Activated naive CD4-positive, alpha-beta T cell treated with anti-CD3 and anti-CD28 coated beads, Interleukin-2, amount 10 ng/mL, durations not matched to agents 7 days and 5 days (primary cell): ENCODE data around the gene SLX4.

Experiments
- CTCF ChIA-PET: fragments of 350-600 bp; sonication (Branson Sonifier 250); formaldehyde crosslinking; loops from one replicate; lab custom pipeline; 2021; ENCODE audit warnings: antibody characterized with exemption; lab: Charles Lee
- DNase-seq: peaks from one replicate; pipeline ENCODE4 v3.0.0-alpha.2; 2020
- H3K27ac Mint-ChIP-seq: one replicate; pipeline ENCODE4 v1.8.0; 2021; ENCODE audit warnings: mild to moderate bottlenecking, moderate library complexity, mixed read lengths
- H3K27me3 Mint-ChIP-seq: one replicate; pipeline ENCODE4 v1.8.0; 2021; ENCODE audit warnings: mild to moderate bottlenecking, mixed read lengths
- H3K36me3 Mint-ChIP-seq: one replicate; pipeline ENCODE4 v1.8.0; 2021; ENCODE audit warnings: mixed read lengths
- H3K4me1 Mint-ChIP-seq: one replicate; pipeline ENCODE4 v1.8.0; 2021; ENCODE audit warnings: mixed read lengths
- H3K4me3 Mint-ChIP-seq: one replicate; pipeline ENCODE4 v1.8.0; 2021; ENCODE audit warnings: mild to moderate bottlenecking, moderate library complexity, mixed read lengths
- H3K9me3 Mint-ChIP-seq: one replicate; pipeline ENCODE4 v1.8.0; 2021; ENCODE audit warnings: mixed read lengths

The SLX4 gene

DNA sequence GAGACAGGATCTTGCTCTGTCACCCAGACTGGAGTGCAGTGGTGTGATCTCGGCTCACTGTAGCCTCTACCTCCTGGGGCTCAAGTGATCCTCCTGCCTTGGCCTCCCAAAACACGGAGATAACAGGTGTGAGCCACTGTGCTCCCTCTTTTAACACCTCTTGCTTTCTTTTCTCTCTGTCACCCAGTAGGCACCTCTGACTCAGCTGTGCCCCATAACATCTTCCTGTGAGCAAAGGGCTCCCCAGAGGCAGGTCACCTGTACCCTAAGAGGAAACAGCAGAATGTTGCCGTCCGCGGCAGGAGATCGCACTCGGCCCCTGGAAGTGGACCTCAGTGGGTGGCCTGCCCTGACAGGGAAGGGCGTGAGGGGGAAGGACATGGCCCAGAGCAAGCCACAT lies 33.3 kb downstream of the SLX4 start:
- CTCF ChIA-PET: interaction anchor here (0.5 kb wide), 1 partner anchor 689 kb away, joined by 3 read pairs; no protein-coding TSS in a partner anchor
- Mint-ChIP-seq H3K27ac (peak overlapping the region; percentile 99), H3K4me1 (peaks cover 65% of the 10 kb centered on the region), H3K9me3 (no peaks in the 10 kb centered on the region), H3K4me3 (peak overlapping the region; percentile 96), H3K36me3 (peaks cover 37% of the 10 kb centered on the region), H3K27me3 (no peaks in the 10 kb centered on the region)
- peak; percentile 62 for DNase-seq

DNA sequence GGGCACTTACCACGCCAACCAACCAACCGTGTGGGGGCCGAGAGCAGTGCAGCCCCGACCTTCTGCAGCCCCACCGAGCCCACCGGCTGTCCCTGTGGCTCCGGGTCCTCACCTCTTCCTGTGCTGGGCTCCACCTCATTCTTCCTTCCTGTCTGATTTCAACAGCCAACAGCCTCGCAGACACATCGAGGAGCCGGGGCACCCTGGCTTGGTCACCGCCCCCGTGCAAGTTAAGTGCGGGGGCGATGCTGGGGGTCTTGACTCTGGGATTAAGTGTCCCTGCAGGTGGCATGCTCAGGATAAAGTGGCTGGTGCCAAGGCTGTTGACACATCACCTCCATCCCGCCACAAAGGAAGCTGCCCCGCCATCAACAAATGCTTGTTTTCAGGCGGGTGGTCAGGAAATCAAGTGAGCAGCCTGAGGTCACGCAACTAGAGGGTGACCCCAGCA lies 34.1 kb downstream of the SLX4 start, which contains the start of gene NLRC3:
NLRC3 (minus strand) TSS at position 102 of the 451 bp plus-strand sequence. CDS start 12,367 bp downstream, outside the sequence.
- Mint-ChIP-seq H3K4me1 (peaks cover 71% of the 10 kb centered on the region), H3K27me3 (no peaks in the 10 kb centered on the region), H3K4me3 (peak within 1 kb of the TSS; percentile 96), H3K27ac (peak within 1 kb of the TSS; percentile 99), H3K36me3 (peaks cover 38% of the 10 kb centered on the region), H3K9me3 (no peaks in the 10 kb centered on the region)
- CTCF ChIA-PET: interaction anchor here (0.5 kb wide), 1 partner anchor 690 kb away, joined by 3 read pairs; no protein-coding TSS in a partner anchor
- peak; percentile 74 for DNase-seq

DNA sequence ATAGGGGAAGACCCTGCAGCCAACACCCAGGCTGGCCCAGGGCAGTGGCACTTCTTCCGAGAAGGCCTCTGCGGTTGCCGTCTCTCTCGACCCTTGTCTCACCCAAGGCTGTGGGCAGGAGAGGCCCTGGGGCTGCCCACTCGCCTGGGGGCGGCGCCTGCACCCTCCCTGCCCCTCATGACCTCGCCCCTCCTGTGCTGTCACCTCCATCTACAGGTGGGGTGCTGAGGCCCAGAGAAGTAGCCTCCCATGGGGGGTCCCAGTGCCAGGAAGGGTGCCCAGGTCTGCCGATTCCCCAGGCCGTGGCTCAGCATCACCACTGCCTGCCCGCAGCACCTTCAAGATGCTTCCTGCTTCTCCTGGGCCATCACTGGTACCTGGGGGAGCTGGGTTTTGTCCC lies 35.2 kb downstream of the SLX4 start:
- Mint-ChIP-seq H3K4me1 (peaks cover 76% of the 10 kb centered on the region), H3K27me3 (no peaks in the 10 kb centered on the region), H3K36me3 (peaks cover 43% of the 10 kb centered on the region), H3K27ac (peak overlapping the region; percentile 99), H3K9me3 (peaks cover 4% of the 10 kb centered on the region), H3K4me3 (peak overlapping the region; percentile 96)
- peak; percentile 53 for DNase-seq
- CTCF ChIA-PET: interaction anchor here (0.9 to 1.8 kb wide), 2 partner anchors 30 to 50 kb away, joined by 3 to 4 read pairs; no protein-coding TSS in a partner anchor

DNA sequence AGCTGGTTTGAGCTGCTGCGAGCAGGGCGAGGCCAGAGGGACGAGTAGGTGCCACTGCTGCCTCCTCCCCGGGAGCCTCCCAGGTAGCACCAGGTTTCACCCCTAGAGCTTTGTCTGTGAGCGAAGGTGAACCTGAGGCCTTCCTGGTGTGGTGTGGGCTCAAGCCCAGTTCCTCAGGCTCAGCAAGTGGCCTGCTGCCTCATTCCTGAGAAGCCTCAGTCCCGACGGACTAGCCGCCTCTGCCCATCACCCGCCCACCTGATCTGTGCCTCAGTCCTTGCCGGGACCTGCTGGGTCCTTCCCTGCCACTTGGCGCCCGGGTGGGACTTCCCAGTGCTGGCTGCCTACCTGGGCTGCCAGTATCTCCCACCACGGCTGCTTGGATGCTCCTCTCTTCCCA lies 35.9 kb downstream of the SLX4 start:
- peaks cover 46% of the 10 kb centered on the region for H3K36me3 Mint-ChIP-seq
- peaks cover 71% of the 10 kb centered on the region for H3K4me1 Mint-ChIP-seq
- H3K4me3 Mint-ChIP-seq: peak overlapping the region; percentile 96
- CTCF ChIA-PET: interaction anchor here (0.9 to 1.8 kb wide), 2 partner anchors 29 to 49 kb away, joined by 3 to 4 read pairs; no protein-coding TSS in a partner anchor
- no peaks in the 10 kb centered on the region for H3K27me3 Mint-ChIP-seq
- no peak for DNase-seq
- H3K9me3 Mint-ChIP-seq: peaks cover 9% of the 10 kb centered on the region
- peak overlapping the region; percentile 99 for H3K27ac Mint-ChIP-seq

DNA sequence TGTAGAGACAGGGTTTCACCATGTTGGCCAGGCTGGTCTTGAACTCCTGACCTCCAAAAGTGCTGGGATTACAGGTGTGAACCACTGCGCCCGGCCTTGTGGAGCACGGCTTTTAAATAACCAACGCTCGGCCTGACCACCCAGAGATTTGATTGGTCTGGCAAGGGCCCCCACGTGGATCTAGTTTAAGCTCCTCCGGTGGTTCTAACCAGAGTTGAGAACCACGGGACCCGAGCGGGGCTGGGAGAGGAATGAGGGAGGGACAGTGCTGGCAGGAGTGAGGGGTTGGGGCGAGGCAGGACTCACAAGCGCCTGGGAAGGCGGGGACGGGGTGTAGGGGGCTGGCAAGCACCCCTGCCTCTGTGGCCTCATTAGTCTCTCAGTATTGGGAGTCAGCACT lies 37.2 kb downstream of the SLX4 start:
- DNase-seq: no peak
- CTCF ChIA-PET: no interaction called here
- Mint-ChIP-seq H3K27me3 (no peaks in the 10 kb centered on the region), H3K36me3 (peaks cover 58% of the 10 kb centered on the region), H3K4me1 (peaks cover 64% of the 10 kb centered on the region), H3K9me3 (peaks cover 12% of the 10 kb centered on the region), H3K4me3 (peak overlapping the region; percentile 96), H3K27ac (peak overlapping the region; percentile 24)

DNA sequence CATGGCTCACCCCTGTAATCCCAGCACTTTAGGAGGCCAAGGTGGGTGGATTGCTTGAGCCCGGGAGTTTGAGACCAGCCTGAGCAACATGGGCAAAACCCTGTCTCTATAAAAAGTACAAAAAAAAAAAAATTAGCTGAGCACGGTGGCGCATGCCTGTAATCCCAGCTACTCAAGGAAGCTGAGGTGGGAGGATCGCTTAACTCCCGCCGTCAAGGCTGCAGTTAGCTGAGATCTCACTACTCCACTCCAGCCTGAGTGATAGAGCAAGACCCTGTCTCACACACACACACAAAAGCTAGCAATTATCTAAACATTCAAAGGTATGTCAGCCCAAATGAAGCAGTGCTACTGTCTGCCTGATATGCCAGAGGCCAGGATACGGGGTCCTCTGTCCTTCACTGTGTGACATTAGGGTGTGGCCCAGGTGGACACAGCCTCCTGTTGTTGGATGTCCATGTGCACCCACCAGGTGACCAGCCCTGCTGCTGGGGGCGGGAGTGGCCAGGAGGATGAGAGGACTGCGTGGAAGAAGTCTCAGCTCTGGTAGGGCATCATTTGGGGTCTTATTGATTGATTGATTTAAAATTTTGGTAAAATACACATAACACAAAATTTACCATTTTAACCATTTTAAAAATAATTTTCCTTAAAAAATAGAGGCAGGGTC lies 38.1 kb downstream of the SLX4 start:
- Mint-ChIP-seq H3K4me3 (peak overlapping the region; percentile 49), H3K27ac (peak overlapping the region; percentile 72), H3K9me3 (peaks cover 12% of the 10 kb centered on the region), H3K4me1 (peaks cover 56% of the 10 kb centered on the region), H3K36me3 (peaks cover 61% of the 10 kb centered on the region), H3K27me3 (no peaks in the 10 kb centered on the region)
- no peak for DNase-seq
- CTCF ChIA-PET: interaction anchor here (0.7 kb wide), 1 partner anchor 252 kb away, joined by 3 read pairs; no protein-coding TSS in a partner anchor

DNA sequence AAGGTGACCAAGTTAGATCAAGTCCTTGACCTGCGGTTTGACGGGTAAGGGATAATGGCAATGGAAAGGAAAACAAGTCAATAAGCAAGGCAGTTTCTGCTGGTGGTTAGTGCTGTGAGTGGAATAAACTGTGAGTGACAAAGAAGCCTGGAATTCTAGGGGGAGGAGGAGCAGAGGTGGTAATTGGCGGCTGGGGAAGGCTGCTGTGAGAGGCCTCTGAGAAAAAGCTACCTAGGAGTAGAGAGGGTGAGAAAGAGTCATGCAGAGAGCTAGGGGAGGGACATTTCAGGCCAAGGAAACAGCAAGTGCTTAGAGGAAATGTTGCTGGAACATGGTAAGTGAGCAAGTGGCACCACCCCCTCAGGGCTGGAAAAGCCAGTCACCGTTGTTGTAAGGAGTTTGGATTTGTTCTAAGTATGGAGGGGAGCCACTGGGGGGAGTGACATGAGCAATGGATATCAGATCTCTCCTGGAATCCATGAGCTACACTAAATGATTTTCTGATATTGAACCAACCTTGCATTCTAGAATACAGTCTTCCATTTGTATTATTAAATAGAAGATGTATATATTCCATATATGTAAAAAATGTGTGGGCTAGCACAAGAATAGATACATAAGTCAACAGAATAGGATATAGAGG lies 40.9 kb downstream of the SLX4 start:
- peaks cover 12% of the 10 kb centered on the region for H3K9me3 Mint-ChIP-seq
- peaks cover 59% of the 10 kb centered on the region for H3K36me3 Mint-ChIP-seq
- CTCF ChIA-PET: no interaction called here
- no peak overlapping the region for H3K27ac Mint-ChIP-seq
- no peak overlapping the region for H3K4me3 Mint-ChIP-seq
- no peak for DNase-seq
- H3K4me1 Mint-ChIP-seq: peaks cover 42% of the 10 kb centered on the region
- H3K27me3 Mint-ChIP-seq: no peaks in the 10 kb centered on the region

DNA sequence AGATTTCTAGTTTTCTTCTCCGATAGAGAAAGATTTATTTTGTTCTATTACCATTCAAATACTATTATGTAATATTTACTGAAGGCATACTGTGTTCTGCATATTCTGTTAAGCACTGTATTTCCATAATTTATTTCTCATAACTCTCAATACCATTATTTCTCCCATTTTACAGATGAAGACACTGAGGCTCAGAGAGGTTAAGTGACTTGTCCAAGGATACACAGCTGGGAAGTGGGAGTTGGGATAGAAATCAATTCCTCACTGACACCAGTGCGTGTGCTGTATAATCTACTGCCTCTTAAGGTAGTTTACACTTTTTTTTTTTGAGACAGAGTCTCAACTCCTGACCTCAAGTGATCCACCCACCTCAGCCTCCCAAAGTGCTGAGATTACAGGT lies 41.6 kb downstream of the SLX4 start:
- Mint-ChIP-seq H3K36me3 (peaks cover 59% of the 10 kb centered on the region), H3K27ac (no peak overlapping the region), H3K9me3 (peaks cover 12% of the 10 kb centered on the region), H3K4me1 (peaks cover 35% of the 10 kb centered on the region), H3K4me3 (no peak overlapping the region), H3K27me3 (no peaks in the 10 kb centered on the region)
- CTCF ChIA-PET: no interaction called here
- DNase-seq: no peak

DNA sequence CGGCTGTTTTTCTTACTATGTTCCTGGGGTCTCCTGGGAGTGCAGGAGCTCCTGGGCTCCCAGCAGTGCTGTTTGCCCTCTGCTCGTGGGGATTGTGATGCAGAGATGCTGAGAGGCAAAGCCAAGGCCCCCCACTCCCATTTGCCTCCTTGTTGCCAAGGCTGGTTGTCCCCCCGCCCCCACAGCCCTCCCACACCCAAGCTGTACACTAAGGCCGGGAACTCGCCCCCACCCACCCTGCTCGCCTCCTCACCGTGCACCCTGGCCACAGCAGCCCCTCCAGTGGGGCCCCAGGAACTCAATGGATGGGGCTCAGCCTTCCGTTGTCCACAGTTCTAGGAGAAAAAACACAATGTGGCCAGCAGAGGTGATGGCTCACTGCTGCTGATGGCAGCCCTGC lies 44.4 kb downstream of the SLX4 start:
- Mint-ChIP-seq H3K27me3 (no peaks in the 10 kb centered on the region), H3K9me3 (peaks cover 10% of the 10 kb centered on the region), H3K4me1 (peaks cover 11% of the 10 kb centered on the region), H3K27ac (no peak overlapping the region), H3K36me3 (peaks cover 56% of the 10 kb centered on the region), H3K4me3 (no peak overlapping the region)
- no peak for DNase-seq
- CTCF ChIA-PET: no interaction called here

DNA sequence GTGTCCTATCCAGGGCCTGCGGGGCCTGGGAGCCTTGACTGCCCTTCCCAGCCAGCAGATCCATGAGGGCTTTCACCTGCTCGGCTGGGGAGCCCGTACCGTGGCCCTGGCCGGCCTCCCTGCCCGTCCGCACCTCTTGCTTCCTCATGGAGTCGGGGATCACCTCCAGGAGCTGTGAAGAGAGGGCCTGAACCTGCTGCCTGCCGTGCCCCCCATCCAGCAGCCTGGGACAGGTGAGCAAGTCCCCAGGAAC lies 46.6 kb downstream of the SLX4 start:
- H3K4me1 Mint-ChIP-seq: no peaks in the 10 kb centered on the region
- H3K27me3 Mint-ChIP-seq: no peaks in the 10 kb centered on the region
- H3K4me3 Mint-ChIP-seq: no peak overlapping the region
- H3K36me3 Mint-ChIP-seq: peaks cover 53% of the 10 kb centered on the region
- no peak for DNase-seq
- no peaks in the 10 kb centered on the region for H3K9me3 Mint-ChIP-seq
- no peak overlapping the region for H3K27ac Mint-ChIP-seq
- CTCF ChIA-PET: no interaction called here

DNA sequence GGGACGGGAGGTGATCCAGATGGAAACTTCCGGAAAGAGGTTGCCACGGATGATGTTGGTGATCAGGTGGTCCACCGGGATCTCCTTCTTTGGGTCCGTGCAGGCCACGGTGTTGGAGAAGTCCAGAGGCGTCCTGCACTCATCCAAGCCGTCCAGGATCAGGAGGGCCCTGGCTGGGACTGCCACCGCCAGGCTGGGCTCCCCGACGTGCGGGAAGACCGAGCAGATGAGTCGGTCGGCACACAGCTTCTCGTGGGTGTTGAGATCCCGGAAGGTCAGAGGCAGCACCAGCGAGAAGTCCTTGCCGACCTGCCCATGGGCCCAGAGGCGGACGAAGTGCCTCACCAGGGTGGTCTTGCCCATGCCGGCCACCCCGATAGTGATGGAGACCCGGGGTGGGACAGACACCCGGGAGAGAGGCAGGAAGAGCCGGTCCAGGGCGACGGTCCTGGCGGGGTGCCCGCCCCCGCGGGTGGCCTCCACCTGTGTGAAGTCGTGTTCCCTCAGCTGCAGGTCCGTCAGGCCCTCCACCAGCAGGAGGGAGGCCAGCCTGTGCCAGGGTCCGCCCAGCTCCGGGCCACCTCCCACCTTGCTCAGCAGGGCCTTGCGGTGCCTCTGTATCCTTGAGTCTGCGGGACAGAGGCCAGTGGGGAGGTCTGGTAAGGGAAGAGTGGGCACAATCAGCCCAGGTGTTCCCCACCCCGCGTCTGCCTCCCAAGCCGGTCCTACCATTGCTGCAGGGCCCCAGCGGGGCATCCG lies 47.1 kb downstream of the SLX4 start:
- peaks cover 50% of the 10 kb centered on the region for H3K36me3 Mint-ChIP-seq
- H3K4me1 Mint-ChIP-seq: no peaks in the 10 kb centered on the region
- no peak overlapping the region for H3K4me3 Mint-ChIP-seq
- no peaks in the 10 kb centered on the region for H3K9me3 Mint-ChIP-seq
- CTCF ChIA-PET: no interaction called here
- no peak for DNase-seq
- no peak overlapping the region for H3K27ac Mint-ChIP-seq
- no peaks in the 10 kb centered on the region for H3K27me3 Mint-ChIP-seq

DNA sequence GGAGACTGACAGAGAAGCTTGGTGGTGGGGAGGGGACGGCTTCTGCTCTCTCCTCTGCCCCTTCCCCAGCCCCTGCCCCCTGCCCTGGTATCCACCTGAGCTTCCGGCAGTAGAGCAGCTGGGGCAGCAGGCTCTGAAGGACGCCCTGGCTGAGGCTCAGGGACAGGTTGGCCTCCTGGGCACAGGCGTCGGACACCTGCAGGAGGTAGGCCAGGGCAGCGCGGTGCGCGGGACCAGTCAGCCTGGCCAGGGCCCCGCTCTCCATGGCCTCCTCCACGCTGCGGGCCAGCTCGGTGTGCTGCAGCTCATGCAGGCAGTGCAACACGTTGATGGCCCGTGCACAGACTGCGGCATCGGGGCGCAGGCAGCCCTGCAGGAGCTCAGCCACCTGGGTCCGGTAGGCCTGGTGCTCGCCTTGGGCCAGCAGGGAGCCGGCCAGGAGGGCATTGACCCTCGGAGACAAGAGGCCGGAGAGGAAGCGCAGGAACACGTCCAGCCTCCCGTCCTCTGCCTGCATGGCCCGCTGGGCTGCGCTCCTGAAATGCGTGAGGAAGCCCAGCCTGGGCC lies 48.4 kb downstream of the SLX4 start:
- CTCF ChIA-PET: no interaction called here
- peaks cover 57% of the 10 kb centered on the region for H3K36me3 Mint-ChIP-seq
- H3K27me3 Mint-ChIP-seq: no peaks in the 10 kb centered on the region
- H3K4me1 Mint-ChIP-seq: no peaks in the 10 kb centered on the region
- no peak overlapping the region for H3K27ac Mint-ChIP-seq
- no peak overlapping the region for H3K4me3 Mint-ChIP-seq
- no peaks in the 10 kb centered on the region for H3K9me3 Mint-ChIP-seq
- no peak for DNase-seq

DNA sequence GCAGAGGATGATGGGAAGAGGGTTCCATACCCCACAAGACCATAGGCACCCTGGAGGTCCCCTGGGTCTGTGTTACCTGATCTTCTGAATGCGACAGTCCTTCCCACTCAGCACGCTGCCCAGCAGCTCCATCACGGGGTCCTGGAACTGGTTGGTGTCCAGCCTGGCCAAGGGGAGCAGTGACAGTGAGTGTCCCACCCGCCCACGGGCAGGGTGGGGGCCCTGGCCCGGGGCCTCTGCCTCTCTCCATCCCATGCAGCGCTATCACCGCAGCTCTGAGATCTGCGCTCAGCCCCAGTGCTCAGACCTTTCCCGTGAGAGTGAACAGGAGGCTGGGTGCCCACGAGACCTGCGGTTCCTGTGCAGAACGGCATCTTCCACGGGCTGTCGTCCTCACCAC lies 49.8 kb downstream of the SLX4 start:
- H3K27me3 Mint-ChIP-seq: no peaks in the 10 kb centered on the region
- CTCF ChIA-PET: no interaction called here
- no peaks in the 10 kb centered on the region for H3K9me3 Mint-ChIP-seq
- H3K27ac Mint-ChIP-seq: no peak overlapping the region
- H3K4me1 Mint-ChIP-seq: no peaks in the 10 kb centered on the region
- H3K36me3 Mint-ChIP-seq: peaks cover 65% of the 10 kb centered on the region
- no peak for DNase-seq
- no peak overlapping the region for H3K4me3 Mint-ChIP-seq

DNA sequence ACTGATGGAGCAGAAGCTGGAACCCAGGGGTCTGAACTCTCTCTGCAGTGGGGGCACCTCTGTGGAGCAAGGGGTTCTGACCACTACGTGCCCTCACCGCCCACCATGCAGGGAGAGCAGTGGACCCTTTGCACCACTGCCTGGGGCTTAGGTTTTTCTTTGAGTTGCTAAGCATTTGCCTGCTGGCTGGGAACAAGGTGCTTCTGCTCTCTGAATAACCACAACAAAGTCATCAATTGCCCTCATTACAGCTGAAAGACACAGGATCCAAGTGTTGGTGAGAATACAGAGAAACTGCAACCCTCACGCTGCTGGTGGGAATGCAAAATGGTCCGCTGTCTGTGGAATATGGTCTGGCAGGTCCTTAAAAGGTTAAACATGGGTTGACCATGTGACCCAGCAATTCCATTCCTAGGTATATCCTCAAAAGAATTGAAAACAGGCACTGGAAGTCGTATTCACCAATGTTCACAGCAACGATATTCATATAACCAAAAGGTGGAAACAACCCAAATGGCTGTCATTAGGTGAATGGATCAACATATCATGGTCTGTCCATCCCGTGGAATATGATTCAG lies 57.0 kb downstream of the SLX4 start:
- DNase-seq: no peak
- Mint-ChIP-seq H3K4me3 (no peak overlapping the region), H3K4me1 (peaks cover 5% of the 10 kb centered on the region), H3K27me3 (no peaks in the 10 kb centered on the region), H3K9me3 (no peaks in the 10 kb centered on the region), H3K36me3 (peaks cover 77% of the 10 kb centered on the region), H3K27ac (no peak overlapping the region)
- CTCF ChIA-PET: no interaction called here
